GM18873 (cell line): ENCODE measurements around the gene GPR183.
A peak's percentile ranks its signal among the peaks of the same experiment; 100 is the strongest.

Experiments used
- ATAC-seq: cut with Tn5 transposase; IDR thresholded peaks from one replicate; pipeline ENCODE4 v1.9.1; 2021; ENCODE audit warnings: mild to moderate bottlenecking, moderate library complexity, moderate number of reproducible peaks; ENCODE audit not compliant: unreplicated experiment, low FRiP score

The GPR183 gene, protein sequence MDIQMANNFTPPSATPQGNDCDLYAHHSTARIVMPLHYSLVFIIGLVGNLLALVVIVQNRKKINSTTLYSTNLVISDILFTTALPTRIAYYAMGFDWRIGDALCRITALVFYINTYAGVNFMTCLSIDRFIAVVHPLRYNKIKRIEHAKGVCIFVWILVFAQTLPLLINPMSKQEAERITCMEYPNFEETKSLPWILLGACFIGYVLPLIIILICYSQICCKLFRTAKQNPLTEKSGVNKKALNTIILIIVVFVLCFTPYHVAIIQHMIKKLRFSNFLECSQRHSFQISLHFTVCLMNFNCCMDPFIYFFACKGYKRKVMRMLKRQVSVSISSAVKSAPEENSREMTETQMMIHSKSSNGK

DNA sequence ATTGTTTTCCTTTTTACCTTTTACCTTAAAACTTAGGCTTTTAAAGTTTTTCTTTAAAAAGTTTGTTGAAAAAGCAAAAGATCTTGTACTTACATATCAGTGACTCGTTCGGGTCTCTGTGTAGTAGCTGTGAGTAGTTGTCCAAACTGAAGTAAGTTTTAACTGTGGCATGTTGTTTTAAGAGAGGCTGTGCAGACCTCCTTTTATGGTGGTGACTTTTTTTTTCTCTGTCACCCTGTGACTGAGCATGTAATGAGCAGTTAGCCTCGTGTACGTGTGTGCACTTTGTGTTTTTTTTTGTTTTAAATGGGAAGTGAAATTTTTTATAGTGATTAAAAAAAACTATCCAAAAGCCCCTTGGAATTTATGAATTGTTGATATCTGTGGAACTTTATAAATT, at the start of gene GPR183:
GPR183 (minus strand) TSS at position 153 of the 400 bp plus-strand sequence. CDS start 11,254 bp downstream, outside the sequence.
- peak; percentile 52 for ATAC-seq

DNA sequence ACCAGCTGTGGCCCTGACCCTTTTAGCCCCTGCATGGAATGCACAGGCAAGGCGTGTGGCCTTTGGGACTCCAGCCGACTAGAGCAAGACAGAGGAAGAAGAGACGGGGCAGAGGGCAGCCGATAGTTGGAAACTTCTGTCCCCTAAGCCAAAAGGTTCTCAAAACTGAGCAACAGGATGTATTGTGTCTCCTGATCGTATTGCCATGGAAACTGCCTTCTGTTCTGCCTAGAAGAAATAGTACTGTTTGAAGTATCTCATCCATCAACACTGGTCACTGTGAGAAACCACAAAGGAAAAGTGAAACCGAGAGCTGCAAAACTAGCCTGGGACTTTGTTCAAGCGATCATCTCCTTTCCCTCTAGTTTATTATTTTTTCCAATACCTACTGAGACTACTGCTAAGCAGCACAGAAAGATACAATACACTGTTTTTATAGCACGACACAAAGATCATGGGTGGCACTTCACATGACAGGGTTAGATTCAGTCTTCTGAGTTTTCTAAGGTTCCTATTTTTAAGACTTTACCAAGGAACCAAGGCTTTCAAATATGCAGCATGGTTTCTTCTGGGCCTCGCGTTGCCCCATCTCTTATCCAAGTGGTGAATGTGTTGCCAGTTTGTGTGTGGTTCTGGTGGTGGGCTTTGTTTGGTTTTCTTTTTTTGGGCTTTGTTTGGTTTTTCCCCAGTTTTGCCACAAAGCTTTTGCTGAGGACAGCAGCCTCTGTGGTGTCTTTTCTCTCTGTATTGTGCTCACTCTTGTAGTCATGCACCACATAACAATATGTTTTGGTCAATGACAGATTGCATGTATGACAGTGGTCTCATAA, 49.3 kb upstream of the GPR183 start:
- ATAC-seq = peak; percentile 57

DNA sequence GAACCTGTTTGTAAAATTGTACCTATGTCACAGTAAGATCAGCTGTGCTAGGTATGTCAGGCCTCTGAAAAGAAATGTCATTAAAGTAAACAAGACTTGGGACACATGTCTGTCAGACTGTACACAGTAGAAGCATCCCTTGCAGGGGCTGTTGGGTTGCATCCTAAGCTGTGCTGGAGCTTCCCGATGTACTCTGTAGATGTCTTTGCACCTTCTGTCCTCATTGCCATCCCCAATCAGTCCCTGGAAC, 48.7 kb upstream of the GPR183 start:
- no peak for ATAC-seq

DNA sequence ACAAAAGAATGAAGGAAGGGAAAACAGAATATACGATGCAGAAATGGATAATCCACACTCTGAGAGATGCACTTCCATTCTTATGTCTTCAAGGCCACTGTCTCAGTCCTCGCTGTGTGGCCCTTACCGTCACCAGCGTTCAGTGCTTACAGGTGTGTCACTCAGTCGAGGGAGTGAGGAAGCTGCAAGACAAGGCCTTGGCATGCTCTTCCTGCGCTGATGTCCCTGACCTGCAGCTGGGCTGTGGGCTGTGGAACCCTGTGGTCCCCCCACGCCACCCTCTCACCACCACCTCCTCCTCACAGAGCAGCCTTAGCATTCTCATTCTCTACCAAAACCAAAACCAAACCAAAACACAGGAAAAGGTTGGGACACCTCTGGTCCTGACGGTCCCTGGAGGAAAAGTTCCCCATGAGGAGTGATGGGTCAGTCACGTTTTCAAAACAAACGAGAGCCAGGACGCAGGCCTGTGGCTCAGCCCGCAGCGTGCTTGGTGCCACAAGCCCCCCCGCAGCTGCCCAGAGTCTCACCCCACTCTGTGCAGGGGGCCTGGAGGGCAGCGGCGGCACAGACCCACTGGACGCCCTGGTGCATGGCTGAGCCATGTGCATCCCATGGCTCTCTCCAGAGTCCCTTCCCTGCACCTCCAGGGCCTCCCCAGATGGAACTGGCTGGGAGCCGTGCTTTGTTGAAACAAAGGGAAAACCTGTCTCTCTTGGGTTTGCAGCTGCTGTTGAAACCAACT, 48.2 kb upstream of the GPR183 start:
- ATAC-seq = no peak

DNA sequence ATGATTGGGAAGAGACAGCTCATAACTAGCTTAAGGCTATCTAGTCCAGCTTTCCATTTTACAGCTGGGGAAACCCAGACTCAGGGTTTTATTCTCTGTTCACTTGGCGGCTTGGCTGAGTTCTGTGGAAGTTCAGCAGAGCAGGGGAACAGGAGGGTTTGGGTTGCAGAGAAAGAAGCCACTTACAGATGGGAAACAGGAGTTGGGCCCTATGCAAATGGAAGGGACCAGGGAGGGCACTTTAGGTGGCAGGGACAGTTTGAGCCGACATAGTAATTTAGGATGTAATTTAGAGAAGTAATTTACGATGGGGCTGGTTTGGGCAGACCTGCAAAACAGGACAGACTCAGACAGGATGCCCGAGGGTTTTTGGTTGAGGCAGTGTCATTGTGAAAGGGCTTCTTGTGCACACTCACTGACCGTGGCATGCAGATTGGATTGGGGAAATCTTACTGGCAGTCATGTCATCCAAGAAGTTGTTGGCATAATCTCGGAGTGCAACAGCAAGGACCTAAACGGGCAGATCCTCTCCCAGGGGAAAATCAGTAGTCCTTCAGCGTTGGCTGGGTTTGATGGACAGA, 47.3 kb upstream of the GPR183 start:
- no peak for ATAC-seq

DNA sequence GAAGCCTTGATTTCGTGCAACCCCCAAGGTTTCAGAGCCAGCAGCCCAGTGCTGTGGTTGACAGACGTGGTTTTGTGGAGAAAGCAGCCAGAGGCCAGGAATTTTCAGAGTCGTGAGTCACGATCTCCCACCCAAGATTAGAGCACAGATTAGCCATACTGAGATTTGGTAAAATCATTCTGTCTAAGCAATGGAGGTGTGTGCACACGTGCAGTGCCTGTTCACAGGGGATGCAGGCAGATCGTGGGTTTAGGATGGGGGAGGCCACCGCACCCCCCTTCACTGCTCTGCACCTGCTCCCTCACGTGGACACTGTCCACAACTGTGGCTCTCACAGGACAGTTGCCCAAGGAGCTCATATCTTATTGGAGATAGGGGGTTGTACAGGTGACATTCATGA, 46.6 kb upstream of the GPR183 start:
- ATAC-seq = no peak

DNA sequence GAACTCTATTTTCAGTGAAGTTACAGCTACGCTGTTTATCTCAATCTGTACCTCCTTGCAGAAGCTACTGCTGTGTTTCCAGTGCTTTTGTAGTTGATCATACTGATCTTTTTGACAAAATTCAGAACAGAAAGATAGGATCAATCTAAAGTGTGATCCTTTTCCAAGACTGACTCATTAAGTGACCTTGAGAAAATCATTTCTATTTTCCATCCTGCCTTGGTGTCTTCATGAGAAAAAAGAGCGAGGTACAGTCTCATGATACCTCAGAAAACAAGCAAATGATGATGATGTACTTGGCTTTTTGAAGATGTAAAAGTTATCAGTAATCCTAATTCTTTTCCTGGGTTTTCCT, 46.0 kb upstream of the GPR183 start:
- no peak for ATAC-seq

DNA sequence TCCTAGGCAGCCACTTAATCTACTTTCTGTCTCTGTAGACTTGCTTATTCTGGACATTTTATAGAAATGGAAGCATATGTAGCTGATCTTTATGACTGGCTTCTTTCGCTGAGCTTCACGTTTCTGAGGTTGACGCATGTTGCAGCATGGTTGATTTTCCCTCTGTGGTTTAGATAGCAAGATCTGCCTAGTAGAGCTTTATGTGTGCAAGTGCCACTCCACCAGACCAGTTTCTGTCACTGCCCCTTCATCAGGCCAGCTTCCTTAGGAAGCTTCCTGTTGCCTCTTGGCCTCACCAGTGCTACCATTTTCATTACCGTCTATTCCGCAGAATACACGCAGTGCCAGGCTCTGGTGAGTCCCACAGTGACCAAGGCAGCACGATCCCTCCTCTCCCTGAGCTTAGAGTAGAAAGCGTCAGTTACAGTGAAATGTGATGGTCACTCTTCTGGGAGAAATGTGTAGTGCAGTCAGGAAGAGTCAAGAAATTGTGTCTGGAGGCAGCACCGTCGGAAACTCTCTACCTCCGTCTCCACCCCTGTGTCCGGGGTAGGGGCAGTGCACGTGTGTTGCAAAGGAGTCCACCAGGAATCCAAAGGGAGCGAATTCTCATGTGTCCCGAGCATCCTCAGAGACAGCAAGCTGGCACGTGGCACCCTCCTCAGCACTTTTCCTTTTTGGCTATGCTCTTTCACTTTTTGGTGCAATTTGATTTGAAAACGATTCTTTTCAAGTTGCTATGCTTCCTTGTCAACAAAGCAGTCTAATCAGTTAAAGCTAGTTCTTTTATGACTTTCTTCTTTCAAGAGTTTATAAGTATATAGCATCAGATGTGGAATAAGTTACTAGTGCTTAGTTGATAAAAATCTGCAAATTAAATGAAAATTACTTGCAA, 45.4 kb upstream of the GPR183 start:
- ATAC-seq = no peak

DNA sequence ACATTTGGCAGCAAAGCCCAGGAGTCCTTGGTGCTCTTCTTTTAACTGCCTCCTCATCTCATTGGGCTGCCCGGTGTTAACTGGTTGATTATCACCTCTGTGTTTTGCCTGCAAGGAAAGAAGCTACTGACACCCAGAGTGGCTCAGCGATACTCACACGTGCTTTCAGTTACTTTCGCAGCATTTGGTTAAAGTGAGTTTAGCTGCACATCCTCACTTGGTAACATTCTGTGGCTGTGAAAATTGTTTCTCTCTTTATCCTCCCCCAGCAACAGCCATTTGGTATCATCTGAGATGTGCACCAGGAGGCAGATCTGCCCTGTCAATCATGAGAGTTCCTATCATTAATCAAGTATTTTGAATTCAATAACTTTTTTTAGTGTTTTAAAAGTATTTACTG, 44.6 kb upstream of the GPR183 start:
- no peak for ATAC-seq

DNA sequence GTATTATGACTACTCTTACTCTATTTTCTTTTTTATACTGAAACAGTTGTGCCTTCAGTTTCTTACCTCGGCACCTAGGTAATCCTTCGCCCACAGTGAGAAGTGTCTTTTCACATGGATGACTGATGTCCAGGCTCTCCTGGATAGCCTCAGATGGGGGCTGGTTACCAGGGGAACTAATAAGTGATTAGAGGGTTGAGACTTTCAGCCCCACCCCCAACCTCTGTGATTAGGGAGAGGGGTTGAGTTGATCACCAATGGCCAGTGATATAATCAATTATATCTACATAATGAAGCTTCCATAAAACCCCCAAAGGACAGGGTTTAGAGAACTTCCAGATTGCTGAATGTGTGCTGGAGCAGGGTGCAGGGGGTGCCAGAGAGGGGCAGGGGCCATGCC, 43.0 kb upstream of the GPR183 start:
- ATAC-seq = no peak

DNA sequence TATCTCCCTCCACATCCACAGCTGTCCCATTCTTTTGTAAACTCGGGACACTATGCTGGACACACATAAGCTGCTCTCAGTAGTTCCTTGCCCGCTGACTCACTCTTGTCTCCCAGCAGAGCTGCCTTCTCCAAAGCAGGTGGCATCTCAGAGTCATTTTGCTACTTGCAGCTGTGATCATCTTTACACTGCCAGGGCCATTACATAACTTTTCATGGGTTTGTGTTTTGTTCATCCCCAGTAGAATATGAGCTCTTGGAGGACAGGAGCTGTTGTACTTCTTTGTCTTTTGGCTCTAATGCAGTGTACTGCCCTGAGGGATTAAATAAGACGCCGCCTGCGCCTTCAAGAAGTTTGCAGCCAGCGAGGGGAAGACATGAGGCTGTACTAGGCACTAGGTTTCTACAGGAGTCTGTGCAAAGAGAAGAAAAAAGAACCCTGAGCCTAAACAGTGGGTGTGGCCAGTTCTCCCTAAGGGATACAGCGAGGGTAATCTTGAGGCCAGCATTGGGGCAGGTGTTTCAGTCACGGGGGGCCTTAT, 40.8 kb upstream of the GPR183 start:
- peak; percentile 78 for ATAC-seq

DNA sequence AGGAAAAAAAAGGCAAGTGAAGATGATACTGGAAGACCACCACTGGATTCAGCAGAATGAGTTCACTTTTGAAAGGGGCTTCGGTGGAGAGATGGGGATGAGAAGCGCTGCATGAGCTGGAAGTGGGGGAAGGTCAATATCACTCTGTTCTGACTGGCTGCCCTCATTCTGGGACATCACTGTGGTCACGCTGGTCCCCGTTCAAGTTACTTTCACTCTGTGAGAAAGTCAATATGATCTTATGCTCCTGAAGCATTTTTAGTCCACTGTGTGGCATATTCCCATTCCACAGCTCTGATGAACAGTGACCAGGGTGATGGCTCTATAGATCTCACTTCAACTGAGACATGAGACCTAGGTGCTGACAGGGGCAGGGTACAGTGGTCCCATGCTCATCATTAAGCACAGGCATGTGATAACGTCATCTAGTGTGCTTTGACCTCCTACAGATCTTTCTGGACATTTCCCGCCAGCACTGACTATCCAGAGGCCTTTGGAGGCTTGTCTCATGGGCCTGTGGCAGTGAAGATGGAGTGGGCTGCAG, 40.2 kb upstream of the GPR183 start:
- ATAC-seq = peak; percentile 10

DNA sequence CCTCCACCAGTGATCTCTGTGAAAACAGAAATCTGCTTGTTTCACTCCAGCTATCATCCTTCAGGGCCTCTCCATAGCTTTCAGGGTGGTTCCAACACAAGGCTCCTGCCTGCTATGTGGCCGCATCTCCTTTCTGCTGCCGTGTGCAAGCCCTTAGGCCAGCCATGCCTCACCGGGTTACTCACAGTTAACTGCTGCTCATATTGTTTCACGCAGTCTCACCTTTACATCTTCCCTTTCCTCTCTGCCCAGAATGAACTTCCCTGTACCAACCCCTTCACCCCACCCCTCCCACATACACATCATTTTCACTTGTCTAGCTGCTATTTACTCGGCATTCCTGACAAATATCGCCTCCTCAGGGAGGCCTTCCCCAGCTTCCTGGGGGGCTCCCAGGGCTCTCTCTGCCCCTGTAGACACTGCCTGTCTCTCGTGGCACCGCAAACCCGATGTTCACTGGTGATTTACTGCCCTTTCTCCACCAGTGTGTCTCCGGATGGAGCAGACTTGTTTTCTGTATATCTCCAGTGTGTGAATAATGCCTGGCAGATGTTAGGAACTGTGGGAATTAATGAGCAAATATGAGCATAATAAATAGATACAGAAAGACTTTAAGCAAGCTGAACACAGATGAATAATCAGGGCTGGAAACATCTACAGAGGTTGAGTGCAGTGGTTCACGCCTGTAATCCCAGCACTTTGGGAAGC, 39.3 kb upstream of the GPR183 start:
- ATAC-seq = no peak

DNA sequence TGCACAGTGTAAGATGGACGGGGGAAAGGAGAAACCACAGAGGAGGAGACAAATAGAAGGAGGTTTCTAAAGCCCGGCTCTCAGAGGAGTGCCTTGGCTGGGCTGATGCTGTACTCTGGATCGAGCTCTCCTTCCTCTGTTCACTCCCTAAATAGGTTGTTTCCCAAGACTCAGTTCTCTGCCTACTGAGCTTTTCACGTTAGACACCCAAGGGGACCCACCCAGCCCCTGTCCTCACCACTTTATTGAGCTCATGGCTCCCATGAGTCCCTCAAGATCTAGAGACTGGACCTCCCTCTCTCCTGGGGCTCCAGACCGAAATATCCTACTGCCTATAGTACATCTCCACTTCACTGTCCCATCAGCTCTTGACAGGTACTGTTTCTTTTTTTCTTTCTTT, 38.1 kb upstream of the GPR183 start:
- ATAC-seq = no peak

DNA sequence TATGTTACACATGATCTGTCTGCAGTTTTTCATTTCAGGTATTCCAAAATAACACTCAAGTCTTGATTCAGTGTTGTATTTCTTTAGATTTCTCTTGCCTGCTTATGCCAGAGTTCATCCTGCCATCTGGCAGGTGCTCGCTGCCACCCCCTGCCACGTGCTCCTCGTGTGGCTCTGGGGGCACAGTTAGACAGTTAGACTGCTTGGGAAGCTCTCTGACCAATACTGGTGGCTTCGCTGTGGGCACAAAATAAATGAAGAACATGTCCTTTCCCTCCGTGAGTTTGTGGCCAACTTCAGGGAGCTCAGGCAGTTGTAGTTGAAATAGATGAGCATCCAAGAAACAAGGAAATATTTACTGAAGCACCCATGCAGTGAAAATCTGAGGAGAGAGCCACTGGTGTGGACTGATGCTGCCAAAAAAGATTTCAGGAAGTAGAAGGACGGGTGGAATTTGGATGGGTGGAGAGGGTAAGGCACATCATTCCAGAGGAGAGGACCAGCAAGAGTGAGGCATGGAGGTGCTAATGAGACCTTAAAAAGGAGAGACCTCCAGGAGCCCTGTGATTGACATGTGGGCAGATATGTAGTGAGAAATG, 37.5 kb upstream of the GPR183 start:
- ATAC-seq = no peak

DNA sequence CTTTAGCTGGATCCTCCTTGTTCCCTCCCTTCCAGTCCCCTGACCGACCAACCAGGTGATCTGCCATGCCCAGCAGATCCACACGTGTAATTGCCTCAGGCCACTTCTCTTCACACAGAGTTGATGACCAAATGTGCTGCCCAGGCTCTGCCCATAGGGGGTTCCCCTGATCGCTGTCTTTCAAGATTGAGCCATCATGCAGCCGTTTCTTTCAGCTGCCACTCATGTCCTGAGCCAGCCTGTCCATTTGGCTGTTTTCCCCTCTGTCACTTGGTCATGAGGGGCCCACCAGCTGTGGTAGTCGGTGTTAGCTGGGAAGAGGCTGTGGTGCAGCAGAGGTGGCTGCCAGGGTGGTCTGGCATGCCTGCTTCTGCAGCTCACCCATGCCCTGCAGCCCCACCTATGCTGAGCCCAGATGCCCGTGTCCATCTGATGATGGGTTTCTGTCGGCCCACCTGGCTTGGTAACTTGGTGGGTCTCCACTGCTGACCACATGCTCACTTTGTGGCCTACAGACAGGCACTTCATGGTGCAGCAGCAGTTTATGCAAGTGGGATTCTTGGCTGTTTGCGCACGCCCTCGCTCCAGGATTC, 35.6 kb upstream of the GPR183 start:
- no peak for ATAC-seq

DNA sequence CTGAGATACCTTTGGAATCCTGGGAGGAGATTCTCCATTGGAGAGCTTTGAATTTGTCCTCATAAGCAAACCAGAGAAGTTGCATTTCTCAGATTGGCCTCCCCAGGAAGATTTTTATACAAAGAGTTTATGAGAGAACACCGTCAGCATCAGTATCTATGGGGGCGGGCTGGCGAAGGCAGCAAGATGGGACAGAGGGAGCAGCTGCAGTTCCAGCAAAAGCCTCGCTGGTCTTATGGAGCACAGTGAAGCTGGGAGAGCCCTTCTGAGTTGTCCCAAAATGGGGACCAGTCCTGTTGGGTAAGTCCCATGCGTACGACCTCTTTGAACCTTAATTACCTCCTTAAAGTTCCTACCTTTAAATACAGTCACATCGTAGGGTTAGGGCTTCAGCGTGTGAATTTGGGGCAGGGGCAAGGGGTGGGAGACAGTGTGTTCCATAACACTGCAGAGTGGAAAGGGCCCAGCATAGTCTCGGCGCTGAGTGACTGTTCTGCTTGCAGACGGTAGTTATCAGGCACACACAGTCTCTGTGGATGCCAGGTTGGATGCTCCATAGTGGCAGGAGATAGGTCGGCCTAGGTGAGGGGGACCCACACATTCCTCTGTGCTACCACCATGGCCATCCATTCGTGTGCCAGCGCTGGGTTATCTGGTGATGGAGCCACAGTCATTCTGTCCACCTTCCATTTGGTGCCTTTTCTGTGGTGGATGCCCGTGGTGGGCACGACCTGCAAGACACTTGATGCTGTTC, 34.9 kb upstream of the GPR183 start:
- no peak for ATAC-seq
